ENCODE measurements around the gene CRYBB3. TPM values are rescaled to one million over a fixed set of nuclear protein-coding genes. Genes with fewer than 3 reads are reported as not detected.
A peak's percentile ranks its signal among the peaks of the same experiment; 100 is the strongest.
"Not testable (repeated sequence)": the region's sequence is repeated elsewhere in the genome, so short reads cannot be mapped to it uniquely, and the experiment has no call there.

The CRYBB3 gene
- total and polyA plus RNA-seq, 2 donors from 2014 or later: 5.3 TPM; not detected in 1

GRCh38 chr22:25178869-25179631 is 20.6 kb upstream of the CRYBB3 start:
- H3K27ac ChIP-seq (ENCODE audit: low read depth in 2 of 2, low read length in 2 of 2); H3K4me1 ChIP-seq (ENCODE audit: control insufficient read depth in 2 of 3, insufficient read depth in 2 of 3, low read depth in 1 of 3, low read length in 3 of 3); H3K9me3 ChIP-seq (ENCODE audit: control insufficient read depth in 2 of 3, insufficient read depth in 1 of 3, low read length in 3 of 3); H3K27me3 ChIP-seq (ENCODE audit: control insufficient read depth, insufficient read depth, low read length); H3K4me3 ChIP-seq (ENCODE audit: low read length in 3 of 3); intact Hi-C loops (cut with DNase I); FAIRE-seq; H3K9ac ChIP-seq (ENCODE audit: low read length in 3 of 3): not testable (repeated sequence)
- DNase-seq: peak in 4 of 5 donors; percentile 57 to 68 (median 62)
- peaks cover 0 to 37% (median 26%) of the 10 kb centered on the region in 3 donors for H3K36me3 ChIP-seq (ENCODE audit: control insufficient read depth in 2 of 3, insufficient read depth in 3 of 3, low read length in 3 of 3)

GRCh38 chr22:25182131-25183110 is 17.2 kb upstream of the CRYBB3 start:
- FAIRE-seq (no peak), DNase-seq (no peak)
- no peak for TF ChIP-seq CTCF (IDR thresholded peaks at IDR 0.05; ENCODE audit: borderline replicate concordance, extremely low read depth, insufficient read depth)
- intact Hi-C loops (cut with DNase I): no loop called here
- H3K27ac ChIP-seq (ENCODE audit: low read depth in 2 of 2, low read length in 2 of 2): no peak overlapping the region
- peaks cover 0 to 18% (median 16%) of the 10 kb centered on the region in 3 donors for H3K4me1 ChIP-seq (ENCODE audit: control insufficient read depth in 2 of 3, insufficient read depth in 2 of 3, low read depth in 1 of 3, low read length in 3 of 3)
- no peak overlapping the region for H3K4me3 ChIP-seq (ENCODE audit: low read length in 3 of 3)
- no peak overlapping the region for H3K9ac ChIP-seq (ENCODE audit: low read length in 3 of 3)
- H3K9me3 ChIP-seq (ENCODE audit: control insufficient read depth in 2 of 3, insufficient read depth in 1 of 3, low read length in 3 of 3): no peaks in the 10 kb centered on the region
- peaks cover 0 to 23% (median 4%) of the 10 kb centered on the region in 3 donors for H3K36me3 ChIP-seq (ENCODE audit: control insufficient read depth in 2 of 3, insufficient read depth in 3 of 3, low read length in 3 of 3)
- H3K27me3 ChIP-seq (ENCODE audit: control insufficient read depth, insufficient read depth, low read length): no peaks in the 10 kb centered on the region

GRCh38 chr22:25183949-25184619 is 15.6 kb upstream of the CRYBB3 start:
- DNase-seq: peak in 3 of 5 donors; percentile 42 to 71 (median 53)
- intact Hi-C loops (cut with DNase I): no loop called here
- no peak for FAIRE-seq

More at GRCh38 chr22:25183949-25184619, 15.6 kb upstream of the CRYBB3 start:
- H3K27me3 ChIP-seq (ENCODE audit: control insufficient read depth, insufficient read depth, low read length): no peaks in the 10 kb centered on the region
- no peak overlapping the region for H3K9ac ChIP-seq (ENCODE audit: low read length in 3 of 3)
- H3K36me3 ChIP-seq (ENCODE audit: control insufficient read depth in 2 of 3, insufficient read depth in 3 of 3, low read length in 3 of 3): peaks cover 0 to 21% (median 4%) of the 10 kb centered on the region in 3 donors
- peaks cover 0 to 18% (median 16%) of the 10 kb centered on the region in 3 donors for H3K4me1 ChIP-seq (ENCODE audit: control insufficient read depth in 2 of 3, insufficient read depth in 2 of 3, low read depth in 1 of 3, low read length in 3 of 3)
- no peak overlapping the region for H3K4me3 ChIP-seq (ENCODE audit: low read length in 3 of 3)
- no peaks in the 10 kb centered on the region for H3K9me3 ChIP-seq (ENCODE audit: control insufficient read depth in 2 of 3, insufficient read depth in 1 of 3, low read length in 3 of 3)
- TF ChIP-seq CTCF (IDR thresholded peaks at IDR 0.05; ENCODE audit: borderline replicate concordance, extremely low read depth, insufficient read depth): no peak
- H3K27ac ChIP-seq (ENCODE audit: low read depth in 2 of 2, low read length in 2 of 2): peak overlapping the region; percentile 25 to 41

All from kidney (tissue), 14 donors.